ENCODE measurements around the gene GPR135.

Gene GPR135

DNA sequence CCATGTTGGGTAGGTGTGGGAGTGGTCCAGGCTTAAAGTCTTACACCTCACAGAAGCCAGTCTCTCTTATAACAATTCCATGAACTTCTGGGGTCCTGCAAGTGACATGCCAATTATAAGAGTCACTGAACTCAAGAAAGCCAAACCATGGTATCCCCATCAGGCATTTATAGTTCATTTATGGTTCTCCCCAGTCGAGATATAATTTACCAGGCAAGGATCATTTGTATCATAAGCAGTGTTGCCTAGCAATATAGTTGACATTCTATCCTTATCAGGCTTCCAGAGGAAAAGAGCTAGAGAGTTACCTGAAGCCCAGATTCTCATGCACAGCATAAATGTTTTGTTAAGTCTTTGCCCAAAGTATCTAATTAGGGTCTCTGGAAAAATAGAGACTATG lies 27.2 kb upstream of the GPR135 start:
- Histone ChIP-seq H3K36me3 (ENCODE audit: control insufficient read depth, low read length) (peaks cover 73% of the 10 kb centered on the region), H3F3A (ENCODE audit: control insufficient read depth, insufficient read depth) (no peaks in the 10 kb centered on the region), H3K27ac (ENCODE audit: low read depth, low read length) (no peak overlapping the region), H3K9me3 (ENCODE audit: control insufficient read depth, insufficient read depth, low read length) (no peaks in the 10 kb centered on the region), H3K4me1 (ENCODE audit: control insufficient read depth, low read length) (no peaks in the 10 kb centered on the region), H3K27me3 (ENCODE audit: control insufficient read depth, low read length) (no peaks in the 10 kb centered on the region), H3K4me3 (ENCODE audit: low read length) (no peak overlapping the region), H3K79me2 (ENCODE audit: control insufficient read depth, low read length) (0 out of 2 replicates have a peak, but pooled peaks cover 2% of the 10 kb centered on the region), H3K9me2 (replicated peaks; ENCODE audit: control insufficient read depth, low read length) (no peaks in the 10 kb centered on the region), H4K20me1 (ENCODE audit: control insufficient read depth, insufficient read depth, low read depth, low read length) (no peaks in the 10 kb centered on the region), H3K4me2 (ENCODE audit: low read length) (no peak overlapping the region)
- TF ChIP-seq, protein P1, sequence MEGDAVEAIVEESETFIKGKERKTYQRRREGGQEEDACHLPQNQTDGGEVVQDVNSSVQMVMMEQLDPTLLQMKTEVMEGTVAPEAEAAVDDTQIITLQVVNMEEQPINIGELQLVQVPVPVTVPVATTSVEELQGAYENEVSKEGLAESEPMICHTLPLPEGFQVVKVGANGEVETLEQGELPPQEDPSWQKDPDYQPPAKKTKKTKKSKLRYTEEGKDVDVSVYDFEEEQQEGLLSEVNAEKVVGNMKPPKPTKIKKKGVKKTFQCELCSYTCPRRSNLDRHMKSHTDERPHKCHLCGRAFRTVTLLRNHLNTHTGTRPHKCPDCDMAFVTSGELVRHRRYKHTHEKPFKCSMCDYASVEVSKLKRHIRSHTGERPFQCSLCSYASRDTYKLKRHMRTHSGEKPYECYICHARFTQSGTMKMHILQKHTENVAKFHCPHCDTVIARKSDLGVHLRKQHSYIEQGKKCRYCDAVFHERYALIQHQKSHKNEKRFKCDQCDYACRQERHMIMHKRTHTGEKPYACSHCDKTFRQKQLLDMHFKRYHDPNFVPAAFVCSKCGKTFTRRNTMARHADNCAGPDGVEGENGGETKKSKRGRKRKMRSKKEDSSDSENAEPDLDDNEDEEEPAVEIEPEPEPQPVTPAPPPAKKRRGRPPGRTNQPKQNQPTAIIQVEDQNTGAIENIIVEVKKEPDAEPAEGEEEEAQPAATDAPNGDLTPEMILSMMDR (IDR thresholded peaks at IDR 0.05; ENCODE audit: low read depth, low read length, poor library complexity, severe bottlenecking) = no peak
- TF ChIP-seq EZH2phosphoT487 (IDR thresholded peaks at IDR 0.05; ENCODE audit: borderline replicate concordance, low read length) = no peak

DNA sequence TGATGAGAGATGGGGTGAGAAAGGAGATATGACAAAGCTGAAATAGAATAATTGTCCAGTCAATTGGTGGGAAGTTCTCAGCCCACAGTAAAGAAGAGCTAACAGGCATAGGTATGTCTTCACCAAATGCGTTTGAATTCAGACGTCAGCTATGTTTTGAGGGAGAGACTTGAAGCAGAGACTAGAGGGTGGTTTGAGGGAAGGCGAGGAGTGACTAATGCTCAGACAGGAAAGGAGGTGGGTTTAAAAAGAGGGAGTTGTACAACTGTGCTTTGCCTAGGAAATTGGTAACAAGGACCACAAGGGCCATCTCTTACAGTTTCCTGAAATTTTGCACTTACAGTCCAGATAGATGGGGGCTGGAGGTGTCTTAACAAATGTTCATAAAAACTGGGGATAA lies 25.6 kb upstream of the GPR135 start:
- H3K9me2 ChIP-seq (replicated peaks; ENCODE audit: control insufficient read depth, low read length) = no peaks in the 10 kb centered on the region
- TF ChIP-seq, protein P1 (IDR thresholded peaks at IDR 0.05; ENCODE audit: low read depth, low read length, poor library complexity, severe bottlenecking) = no peak
- TF ChIP-seq EZH2phosphoT487 (IDR thresholded peaks at IDR 0.05; ENCODE audit: borderline replicate concordance, low read length) = no peak
- peaks cover 68% of the 10 kb centered on the region for H3K36me3 ChIP-seq (ENCODE audit: control insufficient read depth, low read length)
- H3K9me3 ChIP-seq (ENCODE audit: control insufficient read depth, insufficient read depth, low read length) = no peaks in the 10 kb centered on the region
- H3K4me1 ChIP-seq (ENCODE audit: control insufficient read depth, low read length) = peaks cover 8% of the 10 kb centered on the region
- no peak overlapping the region for H3K4me3 ChIP-seq (ENCODE audit: low read length)
- no peaks in the 10 kb centered on the region for H4K20me1 ChIP-seq (ENCODE audit: control insufficient read depth, insufficient read depth, low read depth, low read length)
- no peaks in the 10 kb centered on the region for H3F3A ChIP-seq (ENCODE audit: control insufficient read depth, insufficient read depth)
- H3K27ac ChIP-seq (ENCODE audit: low read depth, low read length) = no peak overlapping the region
- H3K27me3 ChIP-seq (ENCODE audit: control insufficient read depth, low read length) = no peaks in the 10 kb centered on the region
- H3K4me2 ChIP-seq (ENCODE audit: low read length) = no peak overlapping the region
- H3K79me2 ChIP-seq (ENCODE audit: control insufficient read depth, low read length) = peaks cover 11% of the 10 kb centered on the region

DNA sequence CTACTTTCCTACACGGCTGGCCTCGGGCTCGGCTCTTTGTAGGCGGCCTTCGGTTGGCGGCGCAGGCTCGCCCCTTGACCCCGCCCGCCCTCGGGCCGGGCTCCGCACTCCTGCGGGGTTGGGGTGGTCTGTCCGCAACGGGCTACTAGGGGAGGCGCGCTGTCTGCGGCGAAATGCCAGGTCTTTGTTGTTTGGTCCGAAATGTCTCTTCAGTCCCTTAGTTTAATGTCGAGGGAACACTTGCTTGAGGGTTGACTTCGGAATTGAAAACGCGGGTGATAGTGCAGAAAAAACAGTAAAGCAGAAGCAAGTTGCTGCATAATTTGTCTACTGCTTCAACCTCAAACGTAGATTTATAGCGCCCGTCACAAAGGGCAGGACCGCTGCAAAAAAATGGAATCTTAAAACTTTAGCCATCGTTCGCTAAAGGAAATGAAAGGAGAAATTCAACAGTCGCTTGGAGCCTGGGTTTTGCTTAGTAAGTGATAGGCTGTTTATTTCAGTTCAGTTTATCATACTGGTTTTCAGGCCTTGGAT lies 19.5 kb upstream of the GPR135 start:
- TF ChIP-seq, protein P1 (IDR thresholded peaks at IDR 0.05; ENCODE audit: low read depth, low read length, poor library complexity, severe bottlenecking) = no peak
- no peak for TF ChIP-seq EZH2phosphoT487 (IDR thresholded peaks at IDR 0.05; ENCODE audit: borderline replicate concordance, low read length)
- H3K36me3 ChIP-seq (ENCODE audit: control insufficient read depth, low read length) = peaks cover 40% of the 10 kb centered on the region
- peak overlapping the region; percentile 30; the same call in 1 of the 2 replicates for H3K27ac ChIP-seq (ENCODE audit: low read depth, low read length)
- peak overlapping the region; percentile 83 for H3K4me3 ChIP-seq (ENCODE audit: low read length)
- H3K27me3 ChIP-seq (ENCODE audit: control insufficient read depth, low read length) = no peaks in the 10 kb centered on the region
- no peaks in the 10 kb centered on the region for H3K9me2 ChIP-seq (replicated peaks; ENCODE audit: control insufficient read depth, low read length)
- H3K4me1 ChIP-seq (ENCODE audit: control insufficient read depth, low read length) = peaks cover 45% of the 10 kb centered on the region
- H3K4me2 ChIP-seq (ENCODE audit: low read length) = peak overlapping the region; percentile 79
- H4K20me1 ChIP-seq (ENCODE audit: control insufficient read depth, insufficient read depth, low read depth, low read length) = no peaks in the 10 kb centered on the region
- no peaks in the 10 kb centered on the region for H3F3A ChIP-seq (ENCODE audit: control insufficient read depth, insufficient read depth)
- H3K79me2 ChIP-seq (ENCODE audit: control insufficient read depth, low read length) = peaks cover 59% of the 10 kb centered on the region
- no peaks in the 10 kb centered on the region for H3K9me3 ChIP-seq (ENCODE audit: control insufficient read depth, insufficient read depth, low read length)
